Gastroesophageal sphincter (tissue), 2 donors: ENCODE results near the gene SLC23A2.

ENCODE experiments used
- EP300 ChIP-seq: sonication (generic); formaldehyde crosslinking; IDR thresholded peaks from one replicate; pipeline ENCODE4 v1.6.1; 2017; ENCODE audit warnings: antibody characterized with exemption, mild to moderate bottlenecking
- POLR2A ChIP-seq, 2 donors: fragments of 450-650 bp; IDR thresholded peaks; one replicate each; pipeline ENCODE4 v1.6.1; 2017; ENCODE audit warnings: antibody characterized with exemption in 2 of 2, mild to moderate bottlenecking in 2 of 2, moderate library complexity in 1 of 2
- POLR2AphosphoS5 ChIP-seq: sonication (generic); formaldehyde crosslinking; IDR thresholded peaks from one replicate; pipeline ENCODE4 v1.6.1; 2017; ENCODE audit warnings: antibody characterized with exemption

DNA sequence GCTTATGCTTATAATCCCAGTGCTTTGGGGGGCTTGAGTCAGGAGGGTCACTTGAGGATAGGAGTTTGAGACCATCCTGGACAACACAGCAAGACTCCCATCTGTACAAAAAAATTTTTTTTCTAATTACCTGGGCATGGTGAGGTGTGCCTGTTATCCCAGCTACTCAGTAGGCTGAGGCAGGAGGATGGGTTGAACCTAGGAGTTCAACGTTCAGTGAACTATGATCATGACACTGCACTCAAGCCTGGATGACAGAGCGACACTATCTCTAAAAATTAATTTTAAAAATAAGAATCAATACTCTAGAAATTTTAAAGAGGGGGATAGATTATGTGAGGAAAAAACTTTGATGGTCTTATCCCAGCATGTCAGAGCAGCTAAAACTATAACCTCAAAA, 44.1 kb downstream of the SLC23A2 start:
- TF ChIP-seq POLR2AphosphoS5 = no peak
- no peak for TF ChIP-seq EP300
- TF ChIP-seq POLR2A (IDR thresholded peaks at IDR 0.05) = no peak
